CD8-positive, alpha-beta memory T cell (primary cell): ENCODE data around the gene TRIM26. TPM values are rescaled to one million over a fixed set of nuclear protein-coding genes. Genes with fewer than 3 reads are reported as not detected.
"Not testable (repeated sequence)": the region's sequence is repeated elsewhere in the genome, so short reads cannot be mapped to it uniquely, and the experiment has no call there.

ENCODE experiments used
- CTCF ChIA-PET: fragments of 350-600 bp; sonication (Branson Sonifier 250); formaldehyde crosslinking; loops from one replicate; lab custom pipeline; 2021; ENCODE audit warnings: antibody characterized with exemption; lab: Charles Lee
- POLR2A ChIA-PET: fragments of 350-600 bp; sonication (Branson Sonifier 250); formaldehyde crosslinking; loops from one replicate; lab custom pipeline; 2021; ENCODE audit warnings: antibody characterized with exemption; lab: Charles Lee
- DNase-seq, 5 donors: peaks; one replicate each; pipeline versions ENCODE4 v3.0.0 to v3.0.0-alpha.2; 2020 to 2022; ENCODE audit warnings: mixed read lengths in 1 of 5
- H3K27ac ChIP-seq: one replicate; pipeline ENCODE4 v1.7.0; 2013; ENCODE audit warnings: low read depth, mild to moderate bottlenecking, low read length, moderate library complexity
- H3K27me3 ChIP-seq: 2 replicates; pipeline ENCODE4 v1.7.0; 2013; ENCODE audit warnings: low read length, mild to moderate bottlenecking; ENCODE audit not compliant: insufficient read depth, poor library complexity, severe bottlenecking
- H3K36me3 ChIP-seq: 2 replicates; pipeline ENCODE4 v1.7.0; 2013; ENCODE audit warnings: mild to moderate bottlenecking, low read length, moderate library complexity; ENCODE audit not compliant: insufficient read depth
- H3K4me1 ChIP-seq: 2 replicates; pipeline ENCODE4 v1.7.0; 2013; ENCODE audit warnings: mild to moderate bottlenecking, low read length, moderate library complexity; ENCODE audit not compliant: insufficient read depth
- H3K4me3 ChIP-seq: 2 replicates; pipeline ENCODE4 v1.7.0; 2013; ENCODE audit warnings: mild to moderate bottlenecking, low read length
- H3K9me3 ChIP-seq: 2 replicates; pipeline ENCODE4 v1.7.0; 2013; ENCODE audit warnings: mild to moderate bottlenecking, low read length
- H3K27ac Mint-ChIP-seq, 8 donors: one replicate each; pipeline ENCODE4 v1.8.0; 2020 to 2021; ENCODE audit warnings: mixed read lengths in 8 of 8, mild to moderate bottlenecking in 6 of 8, inconsistent platforms in 3 of 8, moderate library complexity in 3 of 8
- H3K27me3 Mint-ChIP-seq, 2 donors: one replicate each; pipeline ENCODE4 v1.8.0; 2020 to 2021; ENCODE audit warnings: mixed read lengths in 2 of 2, mild to moderate bottlenecking in 1 of 2, moderate library complexity in 1 of 2
- H3K36me3 Mint-ChIP-seq, 3 donors: one replicate each; pipeline ENCODE4 v1.8.0; 2020 to 2021; ENCODE audit warnings: mixed read lengths in 3 of 3, inconsistent platforms in 1 of 3, mild to moderate bottlenecking in 1 of 3
- H3K4me1 Mint-ChIP-seq, 3 donors: one replicate each; pipeline ENCODE4 v1.8.0; 2020 to 2021; ENCODE audit warnings: mixed read lengths in 3 of 3, inconsistent platforms in 1 of 3, mild to moderate bottlenecking in 1 of 3
- H3K4me3 Mint-ChIP-seq, 7 donors: one replicate each; pipeline ENCODE4 v1.8.0; 2020 to 2021; ENCODE audit warnings: mixed read lengths in 7 of 7, mild to moderate bottlenecking in 6 of 7, moderate library complexity in 4 of 7, inconsistent platforms in 2 of 7
- H3K9me3 Mint-ChIP-seq, 5 donors: one replicate each; pipeline ENCODE4 v1.8.0; 2020 to 2022; ENCODE audit warnings: mixed read lengths in 5 of 5, mild to moderate bottlenecking in 3 of 5, moderate library complexity in 2 of 5, inconsistent platforms in 1 of 5
- polyA plus RNA-seq: library from polyadenylated mRNA; unstranded; fragments of 300-500 nt; fragmentation: Illumina TruSeq; gene quantifications from one replicate; pipeline ENCODE4 v1.2.3, GENCODE V29; 2021
- total RNA-seq, 2 experiments: library from RNA; stranded (reverse); gene quantifications; one replicate each; pipeline ENCODE4 v1.2.3, GENCODE V29; 2021

TRIM26 gene
- total and polyA plus RNA-seq, 3 experiments from 2014 or later, result 52.9 to 102 (median 94.6) TPM

DNA sequence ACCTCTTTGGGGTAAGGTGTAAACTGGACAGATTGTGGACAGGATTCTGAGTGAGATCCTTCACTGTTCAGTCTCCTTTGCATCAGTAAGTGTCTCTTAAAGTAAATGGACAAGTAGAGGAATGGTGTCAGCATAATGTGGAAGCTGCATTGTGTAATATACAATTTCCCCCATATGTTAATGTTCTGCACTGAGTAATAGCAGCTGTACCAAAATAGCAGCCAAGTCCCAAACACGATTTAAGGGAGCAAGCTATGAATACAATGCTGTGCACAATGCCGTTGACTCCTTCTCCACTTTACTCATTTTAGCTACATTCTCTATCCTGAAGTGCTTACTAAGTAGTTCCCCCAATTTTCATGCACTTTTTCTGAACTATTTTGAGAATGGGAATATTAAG, 21.1 kb upstream of the TRIM26 start:
- Mint-ChIP-seq H3K27me3 (peaks cover 3 to 23% of the 10 kb centered on the region in 2 donors), H3K4me1 (no peaks in the 10 kb centered on the region), H3K27ac (no peak overlapping the region), H3K9me3 (no peaks in the 10 kb centered on the region), H3K4me3 (no peak overlapping the region), H3K36me3 (no peaks in the 10 kb centered on the region)
- POLR2A ChIA-PET, result no interaction called here
- H3K36me3 ChIP-seq, result no peaks in the 10 kb centered on the region
- no peaks in the 10 kb centered on the region for H3K27me3 ChIP-seq
- CTCF ChIA-PET, result no interaction called here
- H3K9me3 ChIP-seq, result no peaks in the 10 kb centered on the region
- no peak overlapping the region for H3K4me3 ChIP-seq
- no peak overlapping the region for H3K27ac ChIP-seq
- no peak for DNase-seq
- H3K4me1 ChIP-seq, result no peaks in the 10 kb centered on the region

DNA sequence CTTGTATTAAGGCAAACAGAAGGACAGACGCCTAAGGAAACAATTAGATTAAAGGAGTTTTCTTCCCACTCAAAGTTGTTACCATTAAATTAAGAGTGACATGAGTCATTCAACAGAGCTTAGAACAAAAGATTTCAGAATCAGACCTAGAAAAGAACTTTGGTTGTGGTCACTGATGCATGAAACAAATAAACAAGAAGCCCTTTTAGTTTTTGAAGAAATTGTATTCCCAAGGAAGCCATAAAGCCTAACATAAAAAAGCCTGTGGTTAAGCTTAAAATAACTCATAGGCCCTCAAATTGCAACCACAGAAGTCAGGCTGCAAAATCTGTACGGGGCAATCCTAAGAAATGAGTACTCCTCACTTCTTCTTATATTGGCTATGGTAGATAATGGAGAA, 17.9 kb upstream of the TRIM26 start:
- Mint-ChIP-seq H3K4me1 (peaks cover 16 to 19% (median 17%) of the 10 kb centered on the region in 3 donors), H3K36me3 (peaks cover 0 to 3% (median 0%) of the 10 kb centered on the region in 3 donors), H3K27me3 (peaks cover 0 to 18% of the 10 kb centered on the region in 2 donors), H3K4me3 (no peak overlapping the region), H3K27ac (no peak overlapping the region), H3K9me3 (no peaks in the 10 kb centered on the region)
- no peaks in the 10 kb centered on the region for H3K27me3 ChIP-seq
- peaks cover 5% of the 10 kb centered on the region for H3K4me1 ChIP-seq
- no peaks in the 10 kb centered on the region for H3K9me3 ChIP-seq
- H3K27ac ChIP-seq, result no peak overlapping the region
- ChIA-PET CTCF (interaction anchor here (0.9 kb wide), 1 partner anchor 12 kb away, joined by 4 read pairs; no protein-coding TSS in a partner anchor), POLR2A (no interaction called here)
- DNase-seq, result no peak
- H3K4me3 ChIP-seq, result no peak overlapping the region
- H3K36me3 ChIP-seq, result no peaks in the 10 kb centered on the region

GRCh38 chr6:30227763-30228487, 14.7 kb upstream of the TRIM26 start:
- ChIA-PET POLR2A (interaction anchor here (1.3 to 2.2 kb wide), 2 partner anchors 14 to 15 kb away, joined by 3 to 10 read pairs; partner anchors contain the start of gene TRIM26), CTCF (interaction anchor here (1.4 to 1.7 kb wide), 6 partner anchors 9 to 225 kb away, joined by 3 to 13 read pairs (median 6); partner anchors contain the start of gene TRIM26)
- Mint-ChIP-seq H3K9me3 (peaks cover 7 to 13% (median 11%) of the 10 kb centered on the region in 5 donors), H3K4me3 (peak overlapping the region; percentile 11 to 78 (median 62)), H3K27me3 (peaks cover 1 to 2% of the 10 kb centered on the region in 2 donors), H3K36me3 (peaks cover 0 to 10% (median 3%) of the 10 kb centered on the region in 3 donors), H3K4me1 (peaks cover 16 to 19% (median 17%) of the 10 kb centered on the region in 3 donors), H3K27ac (peak overlapping the region; percentile 70 to 98 (median 83))
- Histone ChIP-seq H3K36me3 (no peaks in the 10 kb centered on the region), H3K27ac (no peak overlapping the region), H3K9me3 (peaks cover 7% of the 10 kb centered on the region), H3K4me3 (peak overlapping the region; percentile 0), H3K27me3 (no peaks in the 10 kb centered on the region), H3K4me1 (peaks cover 5% of the 10 kb centered on the region)
- DNase-seq, result peak in 1 of 5 donors; percentile 19

GRCh38 chr6:30227242-30227722, 14.1 kb upstream of the TRIM26 start:
- POLR2A ChIA-PET, result interaction anchor here (0.6 to 2.2 kb wide), 3 partner anchors 13 to 101 kb away, joined by 3 to 10 read pairs (median 5); partner anchors contain the start of gene TRIM26
- no peaks in the 10 kb centered on the region for H3K27me3 ChIP-seq
- H3K36me3 ChIP-seq, result no peaks in the 10 kb centered on the region
- Mint-ChIP-seq H3K4me3 (peak overlapping the region; percentile 11 to 78 (median 62)), H3K4me1 (peaks cover 16 to 19% (median 17%) of the 10 kb centered on the region in 3 donors), H3K27me3 (peaks cover 0 to 1% of the 10 kb centered on the region in 2 donors), H3K9me3 (peaks cover 10 to 16% (median 14%) of the 10 kb centered on the region in 5 donors), H3K36me3 (peaks cover 0 to 14% (median 3%) of the 10 kb centered on the region in 3 donors), H3K27ac (peak overlapping the region; percentile 70 to 98 (median 83))
- DNase-seq, result no peak
- CTCF ChIA-PET, result interaction anchor here (1.4 to 1.7 kb wide), 6 partner anchors 8 to 226 kb away, joined by 3 to 13 read pairs (median 6); partner anchors contain the start of gene TRIM26
- no peak overlapping the region for H3K27ac ChIP-seq
- peak overlapping the region; percentile 0 for H3K4me3 ChIP-seq
- H3K9me3 ChIP-seq, result peaks cover 7% of the 10 kb centered on the region
- H3K4me1 ChIP-seq, result peaks cover 5% of the 10 kb centered on the region

DNA sequence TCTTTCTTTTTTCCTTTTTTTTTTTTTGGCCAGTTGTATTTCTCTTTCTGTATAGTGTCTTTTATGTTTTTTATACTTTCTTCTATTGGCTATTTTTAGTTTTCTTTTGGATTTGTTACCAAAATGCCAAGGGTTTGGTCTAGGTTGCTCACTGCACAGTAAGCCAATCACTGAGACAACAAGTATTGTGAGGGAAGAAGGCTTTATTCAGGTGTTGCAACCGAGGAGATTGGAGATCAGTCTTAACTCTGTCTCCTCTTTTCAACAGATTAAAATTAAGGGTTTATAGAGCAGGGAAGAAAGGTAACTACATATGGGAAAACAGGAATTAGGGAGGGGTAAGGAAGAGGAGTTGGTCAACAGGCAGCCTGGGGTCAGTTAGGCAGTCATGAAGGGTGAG, 10.1 kb upstream of the TRIM26 start:
- no peak overlapping the region for H3K4me3 ChIP-seq
- POLR2A ChIA-PET, result no interaction called here
- Mint-ChIP-seq H3K9me3 (peaks cover 10 to 17% (median 15%) of the 10 kb centered on the region in 5 donors), H3K27ac (no peak overlapping the region), H3K36me3 (peaks cover 0 to 14% (median 3%) of the 10 kb centered on the region in 3 donors), H3K4me3 (no peak overlapping the region), H3K4me1 (peaks cover 16 to 20% (median 19%) of the 10 kb centered on the region in 3 donors), H3K27me3 (peaks cover 0 to 4% of the 10 kb centered on the region in 2 donors)
- no peaks in the 10 kb centered on the region for H3K36me3 ChIP-seq
- DNase-seq, result no peak
- CTCF ChIA-PET, result no interaction called here
- H3K9me3 ChIP-seq, result peaks cover 7% of the 10 kb centered on the region
- H3K4me1 ChIP-seq, result peaks cover 4% of the 10 kb centered on the region
- H3K27me3 ChIP-seq, result no peaks in the 10 kb centered on the region
- no peak overlapping the region for H3K27ac ChIP-seq

GRCh38 chr6:30221956-30222355, 8.8 kb upstream of the TRIM26 start:
- POLR2A ChIA-PET, result not testable (repeated sequence)

DNA sequence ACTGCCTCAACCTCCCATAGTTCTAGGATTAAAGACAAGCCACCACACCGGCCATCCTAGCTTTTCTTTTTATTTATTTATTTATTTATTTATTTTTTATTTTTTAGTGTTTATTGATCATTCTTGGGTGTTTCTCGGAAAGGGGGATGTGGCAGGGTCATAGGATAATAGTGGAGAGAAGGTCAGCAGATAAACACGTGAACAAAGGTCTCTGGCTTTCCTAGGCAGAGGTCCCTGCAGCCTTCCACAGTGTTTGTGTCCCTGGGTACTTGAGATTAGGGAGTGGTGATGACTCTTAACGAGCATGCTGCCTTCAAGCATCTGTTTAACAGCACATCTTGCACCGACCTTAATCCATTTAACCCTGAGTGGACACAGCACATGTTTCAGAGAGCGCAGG, 8.2 kb upstream of the TRIM26 start:
- H3K36me3 Mint-ChIP-seq, result peaks cover 0 to 11% (median 3%) of the 10 kb centered on the region in 3 donors
- H3K4me1 Mint-ChIP-seq, POLR2A ChIA-PET, H3K27ac Mint-ChIP-seq, H3K4me3 Mint-ChIP-seq, H3K27me3 Mint-ChIP-seq, H3K4me1 ChIP-seq, H3K27ac ChIP-seq, H3K27me3 ChIP-seq, DNase-seq, H3K9me3 ChIP-seq, H3K36me3 ChIP-seq, H3K4me3 ChIP-seq: not testable (repeated sequence)
- H3K9me3 Mint-ChIP-seq, result peaks cover 10 to 17% (median 15%) of the 10 kb centered on the region in 5 donors
- CTCF ChIA-PET, result interaction anchor here (0.7 to 3.0 kb wide), 2 partner anchors 176 to 569 kb away, joined by 3 to 21 read pairs; no protein-coding TSS in a partner anchor

More at GRCh38 chr6:30221956-30222355, 8.8 kb upstream of the TRIM26 start:
- H3K27me3 Mint-ChIP-seq, H3K9me3 ChIP-seq, H3K27ac ChIP-seq, H3K4me3 ChIP-seq, H3K4me3 Mint-ChIP-seq, CTCF ChIA-PET, H3K4me1 ChIP-seq, H3K27me3 ChIP-seq, H3K4me1 Mint-ChIP-seq, H3K36me3 ChIP-seq, H3K27ac Mint-ChIP-seq, DNase-seq: not testable (repeated sequence)
- H3K9me3 Mint-ChIP-seq, result peaks cover 10 to 17% (median 15%) of the 10 kb centered on the region in 5 donors
- peaks cover 0 to 11% (median 3%) of the 10 kb centered on the region in 3 donors for H3K36me3 Mint-ChIP-seq
